Kidney epithelial cell (primary cell): ENCODE data around the gene ERICH2. TPM values are rescaled to one million over a fixed set of nuclear protein-coding genes. Genes with fewer than 3 reads are reported as not detected.

Experiments
- DNase-seq: peaks from one replicate; pipeline ENCODE4 v3.0.0-alpha.2; 2010; ENCODE audit warnings: low read depth
- H3K27me3 ChIP-seq: 2 replicates; pipeline ENCODE4 v1.6.0; 2011; ENCODE audit warnings: low read length; ENCODE audit not compliant: control insufficient read depth, insufficient read depth
- H3K36me3 ChIP-seq: 2 replicates; pipeline ENCODE4 v1.5.1; 2011; ENCODE audit warnings: low read length; ENCODE audit not compliant: control insufficient read depth, insufficient read depth
- H3K4me3 ChIP-seq: 2 replicates; pipeline ENCODE4 v1.5.1; 2011; ENCODE audit warnings: low read depth, mild to moderate bottlenecking, control low read depth, low read length
- CTCF ChIP-seq: IDR thresholded peaks from 2 replicates; pipeline ENCODE4 v1.5.1; 2011; ENCODE audit warnings: mild to moderate bottlenecking, moderate library complexity, low read length, control low read depth, inconsistent platforms; ENCODE audit not compliant: insufficient read depth, poor library complexity, severe bottlenecking
- total RNA-seq: library from RNA; depleted of rRNA; stranded (reverse); fragments of >200 nt; gene quantifications from 2 replicates; pipeline ENCODE4 v1.2.3, GENCODE V29; 2015

Gene ERICH2
- total RNA-seq, 1 donor from 2014 or later, result 0.50 TPM

GRCh38 chr2:170843656-170844055 is 73.5 kb downstream of the ERICH2 start:
- no peak for TF ChIP-seq CTCF
- no peaks in the 10 kb centered on the region for H3K36me3 ChIP-seq
- H3K4me3 ChIP-seq, result no peak overlapping the region
- DNase-seq, result peak; percentile 44
- no peaks in the 10 kb centered on the region for H3K27me3 ChIP-seq

GRCh38 chr2:170845343-170845742 is 75.2 kb downstream of the ERICH2 start:
- DNase-seq, result no peak
- no peak for TF ChIP-seq CTCF
- H3K36me3 ChIP-seq, result no peaks in the 10 kb centered on the region
- H3K27me3 ChIP-seq, result no peaks in the 10 kb centered on the region
- H3K4me3 ChIP-seq, result no peak overlapping the region

GRCh38 chr2:170846314-170846713 is 76.1 kb downstream of the ERICH2 start:
- TF ChIP-seq CTCF, result no peak
- H3K4me3 ChIP-seq, result no peak overlapping the region
- no peaks in the 10 kb centered on the region for H3K36me3 ChIP-seq
- no peak for DNase-seq
- H3K27me3 ChIP-seq, result no peaks in the 10 kb centered on the region

GRCh38 chr2:170847716-170848115 is 77.5 kb downstream of the ERICH2 start:
- Histone ChIP-seq H3K27me3 (no peaks in the 10 kb centered on the region), H3K36me3 (no peaks in the 10 kb centered on the region), H3K4me3 (no peak overlapping the region)
- DNase-seq, result no peak
- TF ChIP-seq CTCF, result no peak

Other genes starting within 250 kb of the ERICH2 start
- gene SP5, start 55.0 kb upstream of the ERICH2 start, total RNA-seq, result 0.62 TPM in 1 of 2 replicates, not detected in the other
- 0.82 and 4.9 TPM in 2 replicates for gene GAD1, start 46.5 kb downstream of the ERICH2 start, total RNA-seq
- gene GORASP2, start 158.9 kb downstream of the ERICH2 start, total RNA-seq, result 76.3 and 78.1 TPM in 2 replicates